Gastrocnemius medialis (tissue), 4 donors: ENCODE data around the gene IQCM. TPM values are rescaled to one million over a fixed set of nuclear protein-coding genes. Genes with fewer than 3 reads are reported as not detected.

Source experiments
- ATAC-seq, 2 donors: fragments of 150-250 bp; one replicate each; pipeline ENCODE4 v1.9.1; 2016
- DNase-seq, 2 donors: peaks; one replicate each; pipeline ENCODE4 v3.0.0-alpha.2; 2019
- H3K27ac ChIP-seq, 4 donors: fragments of 200-600 bp; sonication (generic); 1 replicate in 1 of 4; 2 replicates in 3 of 4; pipeline ENCODE4 v1.5.1; 2016 to 2018; ENCODE audit warnings: mild to moderate bottlenecking in 2 of 4, moderate library complexity in 1 of 4
- H3K27me3 ChIP-seq, 3 donors: fragments of 200-600 bp; sonication (generic) in 2 of 3; 1 replicate in 1 of 3; 2 replicates in 2 of 3; pipeline versions ENCODE4 v1.5.1 to v1.6.0; 2016 to 2019; ENCODE audit warnings: mild to moderate bottlenecking in 1 of 3, moderate library complexity in 1 of 3
- H3K36me3 ChIP-seq, 2 donors: fragments of 200-600 bp; sonication (generic) in 1 of 2; one replicate each; pipeline ENCODE4 v1.5.1; 2017 to 2018
- H3K4me1 ChIP-seq, 2 donors: fragments of 200-600 bp; sonication (generic) in 1 of 2; one replicate each; pipeline ENCODE4 v1.5.1; 2016 to 2017; ENCODE audit warnings: mild to moderate bottlenecking in 2 of 2
- H3K4me3 ChIP-seq, 4 donors: fragments of 200-600 bp; sonication (generic) in 3 of 4; 1 replicate in 1 of 4; 2 replicates in 3 of 4; pipeline ENCODE4 v1.5.1; 2016 to 2019; ENCODE audit warnings: mild to moderate bottlenecking in 2 of 4
- H3K9me3 ChIP-seq, 3 donors: fragments of 200-600 bp; sonication (generic) in 2 of 3; 1 replicate in 1 of 3; 2 replicates in 2 of 3; pipeline ENCODE4 v1.5.1; 2016 to 2019
- POLR2A ChIP-seq, 2 donors: fragments of 450-650 bp; IDR thresholded peaks; one replicate each; pipeline ENCODE4 v1.6.1; 2017; ENCODE audit warnings: antibody characterized with exemption in 2 of 2, mild to moderate bottlenecking in 2 of 2, moderate library complexity in 2 of 2
- in situ Hi-C, 4 donors: fragments of 200-750 bp; cut with MboI; loops; one replicate each; pipeline versions ENCODE4 v1.15.0 to v1.8.0; 2017; ENCODE audit warnings: low sequenced_read_pairs in 4 of 4
- intact Hi-C: fragments of 100-400 bp; cut with DNase I; formaldehyde crosslinking; loops from one replicate; pipeline ENCODE4 v1.15.1; 2023; ENCODE audit warnings: low total_unique reads
- total RNA-seq, 4 donors: library from RNA; depleted of rRNA; stranded (reverse); fragments of >200 nt; gene quantifications; one replicate each; pipeline versions ENCODE4 v1.1.0 to v1.2.3, GENCODE V29; 2016
- TF ChIP-seq, protein P1 (sequence below), 5 experiments: fragments of 450-650 bp in 3 of 5; fragments of 200-600 bp in 2 of 5; sonication (generic) in 2 of 5; IDR thresholded peaks in 4 of 5; conservative IDR thresholded peaks in 1 of 5; 1 replicate in 4 of 5; 2 replicates in 1 of 5; pipeline ENCODE4 v1.5.1; 2016 to 2019; ENCODE audit warnings: antibody characterized with exemption in 5 of 5, mild to moderate bottlenecking in 3 of 5, moderate library complexity in 3 of 5

The IQCM gene
- total RNA-seq, 4 donors from 2014 or later = 0.25 TPM; not detected in 3

DNA sequence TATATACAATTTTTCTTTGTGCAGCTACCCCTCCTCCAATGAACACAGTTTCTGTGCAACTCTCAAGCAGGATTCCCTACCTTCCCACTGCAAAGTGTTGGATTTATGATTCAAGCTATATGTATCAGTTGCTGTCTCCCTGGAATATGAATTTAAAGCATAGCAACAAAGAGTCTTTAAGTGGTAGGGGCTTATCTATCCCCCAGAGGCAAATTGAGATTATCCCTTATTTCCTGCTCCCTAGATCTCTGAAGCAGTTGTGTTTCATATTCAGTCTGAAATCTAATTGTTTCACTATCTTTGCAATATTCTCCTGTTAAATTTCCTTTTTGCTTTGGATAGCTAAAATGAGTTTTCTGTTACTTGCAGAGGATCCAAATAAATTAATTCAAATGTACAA is 263.0 kb downstream of the IQCM start:
- ATAC-seq (no peak), DNase-seq (no peak)
- H3K27me3 ChIP-seq = no peaks in the 10 kb centered on the region
- intact Hi-C loops (no loop called here), in situ Hi-C loops (no loop called here)
- no peaks in the 10 kb centered on the region for H3K9me3 ChIP-seq
- H3K36me3 ChIP-seq = no peaks in the 10 kb centered on the region
- TF ChIP-seq POLR2A (IDR thresholded peaks at IDR 0.05) = no peak
- TF ChIP-seq, protein P1, sequence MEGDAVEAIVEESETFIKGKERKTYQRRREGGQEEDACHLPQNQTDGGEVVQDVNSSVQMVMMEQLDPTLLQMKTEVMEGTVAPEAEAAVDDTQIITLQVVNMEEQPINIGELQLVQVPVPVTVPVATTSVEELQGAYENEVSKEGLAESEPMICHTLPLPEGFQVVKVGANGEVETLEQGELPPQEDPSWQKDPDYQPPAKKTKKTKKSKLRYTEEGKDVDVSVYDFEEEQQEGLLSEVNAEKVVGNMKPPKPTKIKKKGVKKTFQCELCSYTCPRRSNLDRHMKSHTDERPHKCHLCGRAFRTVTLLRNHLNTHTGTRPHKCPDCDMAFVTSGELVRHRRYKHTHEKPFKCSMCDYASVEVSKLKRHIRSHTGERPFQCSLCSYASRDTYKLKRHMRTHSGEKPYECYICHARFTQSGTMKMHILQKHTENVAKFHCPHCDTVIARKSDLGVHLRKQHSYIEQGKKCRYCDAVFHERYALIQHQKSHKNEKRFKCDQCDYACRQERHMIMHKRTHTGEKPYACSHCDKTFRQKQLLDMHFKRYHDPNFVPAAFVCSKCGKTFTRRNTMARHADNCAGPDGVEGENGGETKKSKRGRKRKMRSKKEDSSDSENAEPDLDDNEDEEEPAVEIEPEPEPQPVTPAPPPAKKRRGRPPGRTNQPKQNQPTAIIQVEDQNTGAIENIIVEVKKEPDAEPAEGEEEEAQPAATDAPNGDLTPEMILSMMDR (IDR thresholded peaks at IDR 0.05 in 4 of 5, conservative IDR thresholded peaks at IDR 0.05 in 1 of 5) = no peak
- no peak overlapping the region for H3K4me3 ChIP-seq
- H3K4me1 ChIP-seq = no peaks in the 10 kb centered on the region
- no peak overlapping the region for H3K27ac ChIP-seq

DNA sequence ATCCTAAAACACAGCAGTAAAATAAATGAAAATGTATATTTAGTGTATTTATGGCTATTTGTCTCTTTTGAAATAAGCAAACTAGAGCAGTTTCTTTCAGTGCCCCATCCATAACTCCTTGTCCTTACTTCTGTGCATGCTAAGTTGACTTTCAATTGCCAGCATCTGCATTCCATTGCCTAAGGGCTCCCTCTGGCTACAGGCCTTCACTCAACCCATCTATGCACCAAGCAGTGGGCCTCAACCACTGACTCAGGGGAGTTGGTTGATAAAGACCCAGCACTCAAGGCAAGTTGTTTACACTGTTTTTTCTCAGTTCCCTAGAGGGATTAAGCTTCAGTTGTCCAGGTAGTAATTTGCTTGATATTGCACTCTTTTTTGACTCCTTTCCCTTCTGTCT is 265.7 kb downstream of the IQCM start:
- Histone ChIP-seq H3K9me3 (no peaks in the 10 kb centered on the region), H3K4me3 (no peak overlapping the region), H3K4me1 (no peaks in the 10 kb centered on the region), H3K27ac (no peak overlapping the region), H3K27me3 (no peaks in the 10 kb centered on the region), H3K36me3 (no peaks in the 10 kb centered on the region)
- intact Hi-C loops = no loop called here
- DNase-seq = no peak
- TF ChIP-seq, protein P1 (IDR thresholded peaks at IDR 0.05 in 4 of 5, conservative IDR thresholded peaks at IDR 0.05 in 1 of 5) = no peak
- in situ Hi-C loops = no loop called here
- no peak for ATAC-seq

DNA sequence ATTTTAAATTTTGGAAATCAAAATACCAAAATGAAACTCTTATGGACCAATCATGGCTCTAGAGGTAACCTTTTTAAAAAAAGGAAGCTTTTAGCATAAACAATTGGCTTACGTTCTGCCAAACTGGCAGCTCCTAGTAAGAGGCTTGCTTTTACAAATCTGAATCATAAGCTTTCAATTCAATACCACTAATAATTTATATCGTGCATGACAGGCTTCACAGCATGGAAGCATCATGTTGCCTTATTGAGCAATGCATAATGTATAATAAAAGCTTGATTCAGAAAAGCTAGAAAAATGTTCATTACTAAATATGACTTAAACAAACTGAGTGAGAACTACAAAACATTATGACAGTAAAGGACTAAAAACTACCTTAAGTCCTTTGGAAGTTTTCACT is 280.9 kb downstream of the IQCM start:
- DNase-seq (no peak), ATAC-seq (no peak)
- no peak for TF ChIP-seq POLR2A (IDR thresholded peaks at IDR 0.05)
- TF ChIP-seq, protein P1 (IDR thresholded peaks at IDR 0.05 in 4 of 5, conservative IDR thresholded peaks at IDR 0.05 in 1 of 5) = no peak
- Histone ChIP-seq H3K4me3 (no peak overlapping the region), H3K36me3 (no peaks in the 10 kb centered on the region), H3K9me3 (no peaks in the 10 kb centered on the region), H3K27ac (no peak overlapping the region), H3K4me1 (no peaks in the 10 kb centered on the region), H3K27me3 (no peaks in the 10 kb centered on the region)
- intact Hi-C loops (no loop called here), in situ Hi-C loops (no loop called here)

DNA sequence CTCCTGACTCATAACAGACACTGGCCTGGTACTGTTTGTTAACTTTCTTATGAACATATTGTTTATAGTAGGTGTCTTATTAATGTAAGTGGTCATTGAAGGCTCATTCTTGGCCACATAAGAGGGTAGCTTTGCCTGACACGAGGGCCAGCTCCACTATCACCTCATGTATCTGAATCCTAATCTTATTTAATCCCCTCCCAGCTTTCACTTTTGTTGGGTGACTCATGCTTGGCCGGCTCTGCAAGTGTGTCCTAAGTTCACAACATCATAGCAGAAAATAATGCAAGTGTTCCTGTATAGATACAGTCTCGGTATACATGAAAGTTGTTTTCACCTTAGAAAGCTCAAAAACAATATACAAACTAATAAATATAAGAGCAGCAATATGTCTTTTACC is 283.8 kb downstream of the IQCM start:
- Histone ChIP-seq H3K4me1 (no peaks in the 10 kb centered on the region), H3K27ac (no peak overlapping the region), H3K4me3 (no peak overlapping the region), H3K27me3 (no peaks in the 10 kb centered on the region), H3K9me3 (no peaks in the 10 kb centered on the region), H3K36me3 (no peaks in the 10 kb centered on the region)
- in situ Hi-C loops = no loop called here
- ATAC-seq (no peak), DNase-seq (no peak)
- TF ChIP-seq, protein P1 (IDR thresholded peaks at IDR 0.05 in 4 of 5, conservative IDR thresholded peaks at IDR 0.05 in 1 of 5) = no peak
- TF ChIP-seq POLR2A (IDR thresholded peaks at IDR 0.05) = no peak
- intact Hi-C loops = no loop called here

DNA sequence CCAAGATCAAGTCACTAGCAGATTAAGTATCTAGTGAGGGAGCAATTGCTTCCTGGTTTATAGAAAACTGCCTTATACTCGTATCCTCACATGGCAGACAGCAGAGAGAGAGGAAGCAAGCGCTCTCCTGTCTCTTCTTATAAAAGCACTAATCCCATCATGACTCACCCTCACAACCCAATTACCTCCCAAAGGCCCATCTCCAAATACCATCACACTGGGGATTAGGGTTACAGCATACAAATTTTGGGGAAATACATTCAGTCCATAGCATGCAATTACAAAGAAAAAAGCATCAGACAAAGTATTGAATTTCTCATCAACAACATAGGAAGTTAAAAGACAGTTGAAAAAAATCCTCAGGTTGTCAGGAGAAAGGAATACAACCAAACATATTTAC is 292.6 kb downstream of the IQCM start:
- Histone ChIP-seq H3K27ac (no peak overlapping the region), H3K36me3 (no peaks in the 10 kb centered on the region), H3K4me3 (no peak overlapping the region), H3K9me3 (no peaks in the 10 kb centered on the region), H3K4me1 (no peaks in the 10 kb centered on the region), H3K27me3 (no peaks in the 10 kb centered on the region)
- no peak for DNase-seq
- TF ChIP-seq, protein P1 (IDR thresholded peaks at IDR 0.05 in 4 of 5, conservative IDR thresholded peaks at IDR 0.05 in 1 of 5) = no peak
- TF ChIP-seq POLR2A (IDR thresholded peaks at IDR 0.05) = no peak
- intact Hi-C loops = no loop called here
- no peak for ATAC-seq
- in situ Hi-C loops = no loop called here
